Measurements from ENCODE around the gene AMOT.
"Not testable (repeated sequence)": the region's sequence is repeated elsewhere in the genome, so short reads cannot be mapped to it uniquely, and the experiment has no call there.

Gene AMOT, protein sequence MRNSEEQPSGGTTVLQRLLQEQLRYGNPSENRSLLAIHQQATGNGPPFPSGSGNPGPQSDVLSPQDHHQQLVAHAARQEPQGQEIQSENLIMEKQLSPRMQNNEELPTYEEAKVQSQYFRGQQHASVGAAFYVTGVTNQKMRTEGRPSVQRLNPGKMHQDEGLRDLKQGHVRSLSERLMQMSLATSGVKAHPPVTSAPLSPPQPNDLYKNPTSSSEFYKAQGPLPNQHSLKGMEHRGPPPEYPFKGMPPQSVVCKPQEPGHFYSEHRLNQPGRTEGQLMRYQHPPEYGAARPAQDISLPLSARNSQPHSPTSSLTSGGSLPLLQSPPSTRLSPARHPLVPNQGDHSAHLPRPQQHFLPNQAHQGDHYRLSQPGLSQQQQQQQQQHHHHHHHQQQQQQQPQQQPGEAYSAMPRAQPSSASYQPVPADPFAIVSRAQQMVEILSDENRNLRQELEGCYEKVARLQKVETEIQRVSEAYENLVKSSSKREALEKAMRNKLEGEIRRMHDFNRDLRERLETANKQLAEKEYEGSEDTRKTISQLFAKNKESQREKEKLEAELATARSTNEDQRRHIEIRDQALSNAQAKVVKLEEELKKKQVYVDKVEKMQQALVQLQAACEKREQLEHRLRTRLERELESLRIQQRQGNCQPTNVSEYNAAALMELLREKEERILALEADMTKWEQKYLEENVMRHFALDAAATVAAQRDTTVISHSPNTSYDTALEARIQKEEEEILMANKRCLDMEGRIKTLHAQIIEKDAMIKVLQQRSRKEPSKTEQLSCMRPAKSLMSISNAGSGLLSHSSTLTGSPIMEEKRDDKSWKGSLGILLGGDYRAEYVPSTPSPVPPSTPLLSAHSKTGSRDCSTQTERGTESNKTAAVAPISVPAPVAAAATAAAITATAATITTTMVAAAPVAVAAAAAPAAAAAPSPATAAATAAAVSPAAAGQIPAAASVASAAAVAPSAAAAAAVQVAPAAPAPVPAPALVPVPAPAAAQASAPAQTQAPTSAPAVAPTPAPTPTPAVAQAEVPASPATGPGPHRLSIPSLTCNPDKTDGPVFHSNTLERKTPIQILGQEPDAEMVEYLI

DNA sequence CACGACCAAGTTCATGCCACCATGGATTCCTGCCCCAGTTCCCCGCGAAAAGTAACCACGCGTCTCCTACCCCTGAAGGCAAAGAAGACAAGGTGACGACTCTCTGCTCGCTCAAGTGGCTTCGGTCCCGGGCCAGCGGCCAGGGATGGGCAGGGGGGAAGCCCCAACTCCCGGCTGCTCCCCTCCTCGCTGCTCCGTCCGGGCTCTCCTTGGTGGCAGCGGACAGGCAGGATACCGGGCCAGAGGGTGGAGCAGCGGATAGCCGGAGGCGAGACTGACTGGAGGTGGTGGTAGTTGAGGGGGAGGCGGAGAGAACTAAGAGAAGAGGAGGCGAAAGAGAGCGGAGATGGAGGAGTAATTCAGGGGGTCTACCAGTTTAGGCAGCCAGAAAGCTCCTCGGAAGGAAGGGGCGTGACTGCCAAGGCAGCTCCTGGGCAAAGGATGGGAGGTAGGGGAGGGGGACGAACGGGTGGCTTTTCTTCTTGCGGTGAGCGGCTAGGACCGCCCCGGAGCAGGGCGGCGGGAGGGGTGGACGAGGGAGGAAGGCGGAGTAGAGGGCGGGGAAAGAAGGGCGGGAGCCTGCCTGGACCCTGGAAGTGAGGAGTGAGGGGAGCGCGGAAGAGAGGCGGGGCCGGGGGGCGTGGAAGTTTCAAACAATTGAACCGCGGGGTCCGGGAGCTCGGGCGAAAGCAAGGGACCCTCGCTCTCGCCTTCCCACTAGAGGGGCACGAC lies at the start of gene AMOT:
Gene AMOT, minus strand, starts transcription at position 450 of the 732 bp plus-strand sequence. CDS start 17,705 bp downstream, outside the sequence.
- DNase-seq: peak; percentile 67

DNA sequence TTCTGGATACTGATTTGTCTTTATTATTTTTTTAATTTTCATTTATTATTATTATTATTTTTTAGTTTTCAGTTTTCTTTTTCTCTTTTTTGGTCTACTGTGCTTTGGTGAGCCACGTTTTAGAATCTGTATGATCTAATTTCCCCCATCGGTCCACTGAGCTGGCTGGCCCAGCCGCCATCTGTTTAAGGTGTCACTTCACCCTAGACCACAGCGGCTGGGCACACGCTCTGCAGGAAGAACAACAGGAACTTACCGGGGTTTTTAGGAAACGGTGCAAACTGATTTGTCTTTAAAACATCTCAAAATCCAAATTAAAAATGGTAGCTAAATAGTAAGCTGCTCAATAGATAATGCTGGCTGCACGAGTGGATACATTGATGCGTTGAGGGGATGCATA lies 48.8 kb upstream of the AMOT start:
- DNase-seq: no peak

DNA sequence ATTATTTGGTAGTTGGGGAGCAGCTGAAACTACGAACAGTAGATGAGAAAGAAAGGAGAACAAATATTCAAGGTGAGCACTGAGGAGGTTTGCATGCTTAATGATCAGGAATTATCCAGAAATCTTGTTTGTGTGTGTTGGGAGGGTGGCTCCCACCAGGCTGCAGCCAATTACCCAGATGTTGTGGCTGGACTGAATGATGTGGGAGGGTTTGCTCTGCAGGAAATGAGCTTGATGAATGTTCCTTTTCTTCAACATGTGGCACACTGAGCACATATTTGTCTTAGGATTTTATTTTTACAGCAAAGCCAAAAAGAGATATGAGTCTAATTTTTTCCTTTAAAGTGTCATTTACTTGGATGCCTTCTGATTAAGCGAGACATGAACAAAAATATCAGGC lies 48.3 kb upstream of the AMOT start:
- DNase-seq: no peak

DNA sequence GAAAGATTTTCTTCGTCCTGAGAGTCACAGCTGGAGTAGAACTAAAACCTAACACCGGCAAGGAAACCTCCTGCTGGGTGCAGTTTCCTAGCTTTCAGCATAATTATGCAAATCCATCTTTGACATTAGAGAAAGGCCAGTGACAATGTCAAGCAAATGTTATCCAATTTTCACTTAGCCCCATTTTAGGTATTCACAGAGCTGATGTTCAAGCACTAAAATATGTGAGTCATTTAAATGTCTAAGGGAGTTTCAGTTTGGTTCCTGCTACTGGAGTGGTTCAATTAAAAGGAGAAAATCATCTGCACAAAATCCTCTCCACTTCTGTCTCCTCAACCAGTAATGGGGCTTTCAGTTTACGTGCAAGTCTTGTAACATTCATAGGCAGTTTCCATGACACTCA lies 37.1 kb upstream of the AMOT start:
- no peak for DNase-seq

DNA sequence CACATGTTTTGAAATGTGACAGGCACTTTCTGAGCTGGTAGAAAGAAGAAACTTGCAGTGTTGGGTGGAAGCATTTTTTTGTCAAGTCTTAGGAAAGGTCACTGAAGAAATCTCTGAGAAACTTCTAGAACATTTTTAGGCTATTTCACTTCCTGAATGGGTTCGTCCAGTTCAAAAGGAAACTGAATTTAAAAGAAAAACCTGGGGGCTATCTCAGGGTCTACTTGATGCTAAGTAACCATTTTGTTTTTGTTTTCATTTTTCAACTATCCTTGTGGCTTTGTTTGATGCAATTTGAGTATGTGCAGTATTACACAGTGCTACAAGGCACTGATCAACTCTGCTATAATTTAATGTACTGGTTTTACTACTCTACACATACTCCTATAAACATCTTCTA lies 34.0 kb upstream of the AMOT start:
- no peak for DNase-seq

DNA sequence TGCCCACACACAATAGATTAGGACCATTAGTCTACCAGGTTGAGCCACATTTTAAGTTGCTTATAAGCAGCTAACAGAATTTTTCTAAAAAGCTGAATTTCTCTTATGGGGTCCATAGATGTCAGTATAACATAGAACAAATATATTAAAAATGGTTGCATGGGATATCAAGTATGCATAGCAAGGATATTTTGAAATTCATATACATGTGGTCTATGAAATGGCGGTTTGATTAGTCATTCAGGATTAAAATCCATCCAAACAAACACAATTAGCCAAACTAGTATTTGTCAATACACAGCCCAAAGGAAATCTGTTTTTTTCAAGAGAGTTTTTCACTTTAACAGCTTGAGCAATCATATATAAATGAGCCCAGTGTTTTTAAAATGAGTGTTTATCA lies 33.5 kb upstream of the AMOT start:
- DNase-seq: no peak

DNA sequence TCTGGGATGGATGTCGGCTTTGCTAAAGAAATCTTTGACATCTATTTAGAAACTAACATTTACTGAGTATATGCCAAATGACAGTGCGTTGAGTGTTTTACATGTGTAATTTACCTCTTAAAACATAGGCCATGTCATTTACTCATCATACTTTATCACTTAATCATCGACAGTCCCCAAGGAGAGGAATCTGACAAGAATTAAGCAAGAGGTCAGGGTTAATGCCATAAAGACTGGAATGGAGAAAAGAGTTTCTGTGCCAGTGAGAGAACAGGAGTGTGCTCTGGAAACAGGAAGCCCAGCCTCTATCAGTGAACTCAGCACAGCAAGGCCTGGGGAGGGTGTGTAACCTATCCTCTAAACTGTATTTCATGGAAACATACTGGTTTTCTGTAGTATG lies 28.0 kb upstream of the AMOT start:
- DNase-seq: no peak

DNA sequence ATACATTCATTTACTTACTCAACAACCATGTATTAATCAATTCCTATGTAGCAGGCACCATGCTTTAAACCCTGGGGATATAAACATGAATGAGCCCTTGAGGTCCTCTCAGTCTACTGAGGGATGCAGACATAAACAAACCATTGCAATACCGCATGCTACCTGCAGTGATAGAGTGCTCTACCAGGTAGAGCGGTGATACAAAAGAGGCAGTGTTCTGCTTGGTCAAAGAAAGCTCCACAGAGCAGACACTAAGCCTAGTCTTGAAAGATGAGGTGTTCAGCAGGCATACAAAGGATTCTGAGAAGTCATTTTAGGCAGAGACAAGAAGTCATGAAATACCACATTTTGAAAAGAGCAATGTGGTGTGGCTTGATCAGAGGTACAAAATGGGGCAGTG lies 26.9 kb upstream of the AMOT start:
- no peak for DNase-seq

DNA sequence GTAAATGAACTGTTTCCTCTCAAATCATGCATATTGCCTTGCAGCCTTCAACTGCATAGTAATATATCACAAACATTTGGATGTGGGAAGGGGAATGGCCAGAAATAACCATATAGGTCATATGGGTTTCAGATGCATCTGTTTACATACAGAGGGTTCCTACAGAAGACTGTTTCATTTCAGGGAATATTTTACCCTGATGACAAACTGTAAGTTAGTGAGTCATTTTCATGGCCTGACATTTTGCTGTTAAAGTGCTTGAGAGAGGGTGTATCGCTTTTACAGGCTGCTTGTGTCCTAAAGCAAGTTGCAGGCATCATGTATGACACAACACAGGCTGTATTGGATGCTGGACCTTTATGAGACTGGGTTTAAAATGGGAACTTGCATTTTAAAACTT lies 25.5 kb upstream of the AMOT start:
- no peak for DNase-seq

DNA sequence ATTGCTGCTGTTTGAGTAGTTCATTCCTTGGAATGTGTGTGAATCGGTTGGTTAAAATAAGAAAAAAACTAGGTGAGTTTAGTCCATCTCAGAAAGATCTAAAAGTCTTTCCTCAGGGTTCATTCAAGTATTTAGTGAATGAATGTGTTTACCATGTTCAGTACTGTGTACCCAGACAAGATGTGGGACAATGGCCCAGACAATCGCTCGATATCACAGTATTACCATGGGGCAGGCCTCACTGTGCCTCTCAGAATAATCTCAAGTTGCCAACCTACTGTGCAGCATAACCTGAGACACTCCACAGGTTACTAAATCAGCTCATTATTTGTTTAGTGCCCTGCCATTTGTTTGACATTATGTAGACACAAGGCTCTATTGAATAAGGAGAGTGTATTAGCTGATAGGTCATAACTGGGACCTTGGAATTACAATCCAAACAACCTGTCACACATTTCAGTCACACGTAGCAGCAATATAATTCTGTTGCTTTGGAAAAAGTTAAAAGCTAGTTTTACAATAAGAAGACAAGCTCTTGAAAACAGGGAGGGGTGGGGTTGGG lies 24.9 kb upstream of the AMOT start:
- no peak for DNase-seq

DNA sequence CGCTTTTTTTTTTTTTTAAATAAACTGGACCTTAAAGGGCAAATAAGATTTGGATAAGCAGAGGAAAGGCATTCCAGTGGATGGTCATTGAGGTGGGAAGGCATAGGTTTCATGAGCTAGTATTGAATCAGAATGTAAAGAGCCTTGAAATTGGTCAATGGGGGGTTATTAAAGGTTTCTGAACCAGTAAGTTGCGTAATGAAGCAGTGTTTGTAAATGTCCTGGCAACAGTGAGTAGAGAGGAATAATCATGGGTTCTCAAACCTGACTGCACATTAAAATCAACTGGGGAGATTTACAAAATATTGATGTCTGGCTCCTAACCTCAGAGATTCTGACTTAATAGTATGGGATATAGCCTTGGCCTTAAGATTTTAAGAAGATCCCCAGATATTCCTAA lies 23.2 kb upstream of the AMOT start:
- DNase-seq: no peak

DNA sequence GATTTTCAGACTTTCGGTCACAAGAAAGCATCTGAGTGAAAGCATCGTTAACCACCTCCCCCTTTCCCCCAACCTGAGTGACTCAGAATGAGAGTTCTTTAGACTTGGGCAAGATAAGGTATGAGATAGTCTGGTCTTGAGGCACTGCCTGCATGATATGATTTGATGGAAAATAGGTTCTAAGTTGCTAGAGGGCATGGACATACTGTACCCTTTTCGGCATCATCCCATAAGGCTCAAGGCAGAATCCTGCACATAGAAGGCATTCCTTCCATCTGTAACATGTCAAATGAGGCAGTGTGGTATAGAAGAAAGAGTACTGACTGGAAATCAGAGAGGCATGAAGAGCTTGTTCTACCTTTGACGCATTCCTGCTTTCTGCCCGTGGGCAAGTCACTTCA lies 16.8 kb upstream of the AMOT start:
- DNase-seq: no peak

DNA sequence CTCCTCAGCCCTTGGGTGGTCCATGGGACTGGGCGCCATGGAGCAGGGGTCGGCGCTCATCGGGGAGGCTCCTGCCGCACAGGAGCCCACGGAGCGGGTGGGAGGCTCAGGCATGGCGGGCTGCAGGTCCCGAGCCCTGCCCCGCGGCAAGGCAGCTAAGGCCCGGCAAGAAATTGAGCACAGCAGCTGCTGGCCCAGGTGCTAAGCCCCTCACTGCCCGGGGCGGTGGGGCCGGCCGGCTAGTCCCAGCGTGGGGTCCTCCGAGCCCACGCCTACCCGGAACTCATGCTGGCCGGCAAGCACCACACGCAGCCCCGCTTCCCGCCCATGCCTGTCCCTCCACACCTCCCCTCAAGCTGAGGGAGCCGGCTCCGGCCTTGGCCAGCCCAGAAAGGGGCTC lies 14.3 kb upstream of the AMOT start:
- not testable (repeated sequence) for DNase-seq

DNA sequence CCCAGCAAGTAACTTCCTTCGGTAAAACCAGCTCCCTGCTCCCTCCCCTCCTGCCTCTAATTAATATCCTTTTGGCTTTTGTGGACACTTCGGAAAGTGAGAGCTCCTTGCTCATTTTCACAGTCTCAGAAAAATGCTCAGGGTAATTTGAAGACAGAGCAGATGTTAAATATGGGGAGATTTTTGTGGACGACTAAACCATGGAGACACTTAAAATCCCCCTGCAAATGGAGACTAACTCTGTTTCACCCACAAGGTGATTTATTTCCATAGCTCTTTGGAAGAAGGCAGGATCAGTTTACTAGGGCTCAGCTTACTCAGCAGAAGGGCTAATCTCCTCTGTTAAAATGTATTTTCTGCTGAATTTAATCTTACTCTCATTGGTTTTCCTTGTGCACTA lies 12.2 kb upstream of the AMOT start:
- no peak for DNase-seq

DNA sequence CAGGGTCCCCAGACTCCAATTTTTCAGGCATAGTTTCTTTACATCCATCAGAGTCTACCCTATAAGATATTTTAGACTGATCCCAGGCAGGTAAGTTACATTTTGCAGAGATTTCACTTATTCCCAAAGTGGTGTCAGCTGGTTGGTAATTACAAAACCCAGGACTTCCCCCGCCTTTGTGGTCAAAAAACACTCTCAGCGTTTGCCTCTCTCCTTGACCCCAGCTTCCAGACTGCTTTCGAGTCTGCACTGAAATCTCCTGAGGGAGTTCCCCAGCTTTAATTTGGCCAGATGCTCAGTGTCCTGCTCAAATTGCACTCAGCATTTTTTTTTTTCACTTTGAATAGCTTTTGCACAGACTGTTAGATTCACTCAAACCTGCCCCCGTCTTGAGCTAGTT lies 11.2 kb upstream of the AMOT start:
- no peak for DNase-seq

DNA sequence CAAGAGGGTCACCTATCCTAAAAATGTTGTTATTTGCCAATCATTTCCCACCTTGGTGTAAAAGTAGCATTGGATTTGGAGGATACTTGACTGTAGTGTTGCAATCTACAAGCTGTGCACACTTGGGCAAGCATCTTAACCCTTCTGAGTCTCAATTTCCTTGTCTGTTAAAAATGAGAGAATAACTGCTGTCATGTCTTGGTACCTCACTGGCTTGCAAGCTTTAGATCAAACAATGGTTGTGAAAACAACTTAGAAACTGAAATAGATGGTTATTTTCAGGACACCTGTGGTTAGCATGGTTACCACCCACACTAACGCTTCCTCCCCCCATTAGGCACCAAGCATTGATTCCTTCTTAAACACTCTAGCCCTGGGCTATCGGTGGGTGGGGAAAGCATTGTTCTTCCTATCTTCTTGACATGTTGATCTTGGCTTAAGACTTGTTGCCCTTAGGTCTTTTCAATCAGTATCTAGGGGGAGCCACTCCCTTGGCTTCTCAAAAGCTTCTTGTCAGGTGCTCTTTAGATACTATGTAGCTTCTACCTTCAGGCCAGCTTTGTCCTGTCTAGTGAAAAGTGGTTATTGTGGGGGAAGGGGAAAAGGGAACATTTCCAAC lies 10.6 kb upstream of the AMOT start:
- DNase-seq: no peak

DNA sequence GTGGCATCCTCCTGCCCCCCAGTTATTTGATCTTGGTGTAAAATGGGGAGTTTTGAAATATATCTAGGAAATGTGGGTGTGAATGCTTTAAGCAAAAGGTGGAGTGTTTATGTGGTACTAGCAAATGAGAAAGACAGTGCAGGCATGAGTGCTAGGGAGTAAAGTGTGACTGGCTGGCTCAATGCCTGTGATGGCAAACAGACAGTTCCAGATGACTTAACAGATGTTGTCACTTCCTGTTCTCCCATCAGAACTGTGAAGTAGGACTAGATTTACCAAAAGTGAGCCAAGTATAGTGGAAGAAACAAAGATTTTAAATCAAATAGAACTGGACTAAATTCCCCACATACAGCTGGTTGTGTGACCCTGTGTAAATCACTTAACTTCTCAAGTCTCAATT lies 8.4 kb upstream of the AMOT start:
- no peak for DNase-seq

DNA sequence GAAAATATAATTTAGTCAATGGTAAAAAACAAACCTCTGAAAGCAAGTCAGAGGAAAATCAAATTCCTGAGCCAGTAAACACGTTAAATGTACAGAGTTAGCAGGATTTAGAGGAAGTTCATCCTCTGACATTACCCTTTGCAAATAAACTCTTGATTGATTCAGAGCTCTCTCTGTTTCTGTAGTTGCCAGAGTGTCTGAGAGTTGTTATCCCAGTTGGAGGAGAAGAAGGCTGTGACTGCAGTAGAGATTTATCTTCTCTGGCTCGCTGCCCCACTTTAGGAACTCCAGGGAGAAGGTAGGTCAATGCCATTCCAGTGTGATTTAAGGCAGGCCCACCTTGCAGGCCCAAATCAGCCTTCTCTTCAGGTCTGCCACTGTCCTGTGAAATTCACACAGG lies 6.2 kb upstream of the AMOT start:
- DNase-seq: no peak

DNA sequence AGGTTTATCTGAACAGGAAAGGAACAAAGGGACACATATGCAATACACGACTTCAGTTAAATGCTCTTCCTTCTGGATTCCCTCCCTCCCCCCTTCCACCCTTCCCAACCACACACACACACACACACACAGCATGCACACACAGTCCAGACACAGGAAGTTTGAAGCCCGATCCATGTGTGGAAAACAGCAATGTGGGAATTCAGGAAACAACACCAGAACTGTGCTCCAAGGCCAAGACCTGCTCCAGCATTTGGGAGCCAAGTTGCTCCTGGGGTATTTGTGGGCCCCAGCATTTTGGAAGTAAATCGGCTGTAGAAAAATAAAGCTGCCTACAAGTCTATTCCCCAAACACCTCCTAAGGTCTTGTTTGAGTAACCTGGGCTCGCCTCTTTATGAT lies 5.6 kb upstream of the AMOT start:
- no peak for DNase-seq

DNA sequence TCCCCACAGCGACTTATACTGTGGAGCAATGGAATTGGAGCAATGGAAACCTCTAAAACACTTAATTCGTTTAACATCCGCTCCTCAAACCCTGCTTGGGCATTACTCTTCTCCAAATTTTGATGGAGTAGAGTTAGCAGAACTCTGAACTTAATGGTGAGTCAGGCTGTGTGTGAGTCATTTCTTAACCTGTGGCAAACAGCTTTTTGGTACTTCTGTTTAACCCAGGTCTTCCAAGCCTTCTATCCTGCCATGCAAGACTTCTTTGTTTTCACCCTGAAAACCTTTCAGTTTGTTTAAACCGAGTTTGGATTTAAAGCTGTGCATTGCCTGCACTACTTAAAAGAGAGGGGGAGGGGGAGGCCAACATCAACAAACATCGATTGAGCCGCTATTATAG lies 3.6 kb upstream of the AMOT start:
- no peak for DNase-seq

DNA sequence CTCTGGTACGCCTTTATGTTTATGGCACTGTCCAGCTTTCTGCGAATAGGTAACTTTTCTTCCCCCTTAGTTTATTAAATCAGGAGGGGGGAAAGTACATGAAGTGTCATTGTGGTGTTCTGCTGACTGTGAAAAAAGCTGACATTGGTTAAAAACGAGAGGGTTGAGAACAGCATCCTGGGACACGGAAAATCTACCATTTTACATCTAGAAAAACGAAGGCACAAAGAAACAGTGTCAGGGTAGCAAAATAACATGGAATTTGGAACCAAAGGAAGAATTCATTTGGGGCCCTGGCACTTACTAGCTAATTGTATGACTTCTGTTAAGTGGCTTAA lies 1.2 kb upstream of the AMOT start:
- DNase-seq: no peak

DNA sequence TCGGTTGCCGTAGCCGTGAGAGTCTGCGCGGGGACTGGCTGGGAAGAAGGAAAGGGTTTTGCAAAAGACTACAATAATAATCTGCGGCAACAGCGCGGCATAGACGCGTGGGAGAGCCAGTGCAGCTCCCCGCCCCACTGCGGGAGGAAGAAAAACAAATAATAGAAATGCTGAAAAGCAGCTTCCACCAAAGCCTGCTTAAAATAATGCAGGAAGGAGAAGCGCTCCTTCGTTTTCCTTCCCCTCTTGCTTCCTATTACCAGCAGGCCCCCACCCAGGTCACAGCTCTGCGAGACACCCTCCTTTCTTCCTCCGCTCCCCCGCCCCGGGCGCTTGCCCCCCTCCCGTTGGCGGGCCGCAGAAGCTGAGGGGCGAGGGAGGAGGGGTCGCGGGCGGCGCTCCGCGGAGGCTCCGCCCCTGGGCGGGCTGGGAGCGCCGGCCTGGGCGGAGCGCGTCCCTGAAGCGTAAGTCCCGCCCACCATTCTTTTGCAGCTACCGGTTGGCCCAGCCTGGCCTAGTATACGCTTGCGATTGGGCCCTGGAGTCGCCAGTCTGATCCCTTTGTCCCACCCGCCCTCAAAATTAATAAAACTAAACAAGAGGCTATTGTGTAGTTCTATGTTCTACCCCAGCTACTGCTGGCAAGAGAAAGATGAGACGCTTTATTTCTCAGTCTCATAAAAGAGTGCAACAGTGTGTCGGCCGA lies 636 bp upstream of the AMOT start:
- DNase-seq: peak; percentile 80
